ENCODE results near the gene NACC2.

GRCh38 chr9:136051837-136052471 lies 43.1 kb downstream of the NACC2 start:
- TF ChIP-seq ZBTB7A (tag by site-specific recombination; IDR thresholded peaks at IDR 0.05; ENCODE audit: low read depth), result no peak; the same call in 1 of the 2 replicates
- no peak for TF ChIP-seq CTCF (tag by site-specific recombination; IDR thresholded peaks at IDR 0.05)
- peak; percentile 56; the same call in 1 of the 2 replicates for TF ChIP-seq ZNF449 (tag by site-specific recombination; IDR thresholded peaks at IDR 0.05)
- no peak for TF ChIP-seq ZNF677 (tag by site-specific recombination; IDR thresholded peaks at IDR 0.05)
- TF ChIP-seq SP2 (tag by site-specific recombination; IDR thresholded peaks at IDR 0.05), result peak; percentile 57
- no peak for TF ChIP-seq ZNF18 (tag by site-specific recombination; IDR thresholded peaks at IDR 0.05)
- TF ChIP-seq FEZF1 (tag by site-specific recombination; IDR thresholded peaks at IDR 0.05), result peak; percentile 36; the same call in 1 of the 2 replicates
- no peak for TF ChIP-seq PBX3 (CRISPR knock-in tag; IDR thresholded peaks at IDR 0.05)
- TF ChIP-seq, protein P1, sequence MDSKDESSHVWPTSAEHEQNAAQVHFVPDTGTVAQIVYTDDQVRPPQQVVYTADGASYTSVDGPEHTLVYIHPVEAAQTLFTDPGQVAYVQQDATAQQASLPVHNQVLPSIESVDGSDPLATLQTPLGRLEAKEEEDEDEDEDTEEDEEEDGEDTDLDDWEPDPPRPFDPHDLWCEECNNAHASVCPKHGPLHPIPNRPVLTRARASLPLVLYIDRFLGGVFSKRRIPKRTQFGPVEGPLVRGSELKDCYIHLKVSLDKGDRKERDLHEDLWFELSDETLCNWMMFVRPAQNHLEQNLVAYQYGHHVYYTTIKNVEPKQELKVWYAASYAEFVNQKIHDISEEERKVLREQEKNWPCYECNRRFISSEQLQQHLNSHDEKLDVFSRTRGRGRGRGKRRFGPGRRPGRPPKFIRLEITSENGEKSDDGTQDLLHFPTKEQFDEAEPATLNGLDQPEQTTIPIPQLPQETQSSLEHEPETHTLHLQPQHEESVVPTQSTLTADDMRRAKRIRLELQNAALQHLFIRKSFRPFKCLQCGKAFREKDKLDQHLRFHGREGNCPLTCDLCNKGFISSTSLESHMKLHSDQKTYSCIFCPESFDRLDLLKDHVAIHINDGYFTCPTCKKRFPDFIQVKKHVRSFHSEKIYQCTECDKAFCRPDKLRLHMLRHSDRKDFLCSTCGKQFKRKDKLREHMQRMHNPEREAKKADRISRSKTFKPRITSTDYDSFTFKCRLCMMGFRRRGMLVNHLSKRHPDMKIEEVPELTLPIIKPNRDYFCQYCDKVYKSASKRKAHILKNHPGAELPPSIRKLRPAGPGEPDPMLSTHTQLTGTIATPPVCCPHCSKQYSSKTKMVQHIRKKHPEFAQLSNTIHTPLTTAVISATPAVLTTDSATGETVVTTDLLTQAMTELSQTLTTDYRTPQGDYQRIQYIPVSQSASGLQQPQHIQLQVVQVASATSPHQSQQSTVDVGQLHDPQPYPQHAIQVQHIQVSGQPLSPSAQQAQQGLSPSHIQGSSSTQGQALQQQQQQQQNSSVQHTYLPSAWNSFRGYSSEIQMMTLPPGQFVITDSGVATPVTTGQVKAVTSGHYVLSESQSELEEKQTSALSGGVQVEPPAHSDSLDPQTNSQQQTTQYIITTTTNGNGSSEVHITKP (tag by site-specific recombination; IDR thresholded peaks at IDR 0.05), result peak; percentile 85
- TF ChIP-seq ZBTB1 (tag by site-specific recombination; IDR thresholded peaks at IDR 0.05), result no peak
- TF ChIP-seq ZBTB49 (tag by site-specific recombination; IDR thresholded peaks at IDR 0.05; ENCODE audit: low read depth), result no peak
- no peak for TF ChIP-seq ZNF146 (tag by site-specific recombination; IDR thresholded peaks at IDR 0.05)
- TF ChIP-seq HOXA7 (CRISPR knock-in tag; IDR thresholded peaks at IDR 0.05; ENCODE audit: borderline replicate concordance), result no peak

Measured in HEK293 (cell line).